OCI-LY3 (cell line): ENCODE results near the gene HOXC6.

Experiments used
- EZH2phosphoT487 ChIP-seq: fragments of 200-600 bp; shearing (Covaris generic); IDR thresholded peaks from 2 replicates; pipeline ENCODE4 v1.6.1; 2018; ENCODE audit warnings: antibody characterized with exemption, mixed run types, low read depth
- TF ChIP-seq, protein P1 (sequence below): fragments of 200-600, 300-600 bp; sonication (generic); IDR thresholded peaks from 2 replicates; pipeline ENCODE4 v1.5.1; 2014; ENCODE audit warnings: antibody characterized with exemption, low read length, low read depth

DNA sequence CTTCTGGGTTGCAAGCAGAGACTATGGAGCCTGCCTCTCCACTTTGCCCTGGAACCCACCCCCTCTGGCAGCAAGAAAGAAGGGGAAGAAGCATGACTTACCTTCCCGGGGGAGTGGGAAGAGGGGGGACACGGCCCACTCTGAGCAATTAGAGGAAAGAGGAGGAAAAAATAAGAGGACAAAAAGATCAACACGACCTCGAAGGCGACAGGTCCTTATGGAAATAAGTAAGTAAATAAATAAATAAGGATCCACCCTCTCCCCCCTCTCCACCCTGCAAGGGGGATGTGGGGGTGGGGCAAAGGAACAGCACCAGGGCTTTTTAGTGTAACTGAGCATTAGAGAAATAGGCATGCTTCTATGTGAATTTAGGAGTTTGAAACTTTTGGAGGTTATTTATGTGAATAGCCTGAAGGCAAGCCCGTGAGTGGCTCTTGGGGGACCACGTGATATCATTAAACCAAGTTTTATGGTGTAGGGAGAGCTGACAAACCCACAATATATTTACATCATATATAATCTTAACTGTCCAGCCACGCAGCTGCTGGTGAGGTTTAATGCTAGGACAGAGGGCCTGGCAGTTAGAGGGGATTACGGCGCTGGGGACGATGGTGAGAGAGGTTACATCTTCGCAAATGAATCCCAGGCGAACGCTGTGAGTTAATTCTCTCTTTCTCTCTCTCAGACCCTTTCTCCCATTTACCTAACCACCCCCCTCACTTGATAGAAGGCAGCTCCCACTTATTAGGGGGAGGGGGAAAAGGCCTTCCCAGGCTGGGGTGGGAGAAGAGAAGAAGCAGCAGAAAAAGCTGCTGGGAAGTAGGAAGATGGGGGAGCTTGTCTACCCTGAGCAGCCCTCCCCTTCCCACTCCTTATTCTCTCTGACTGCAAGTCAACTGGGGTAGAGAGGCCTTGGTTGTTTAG lies 9.4 kb downstream of the HOXC6 start:
- TF ChIP-seq, protein P1, sequence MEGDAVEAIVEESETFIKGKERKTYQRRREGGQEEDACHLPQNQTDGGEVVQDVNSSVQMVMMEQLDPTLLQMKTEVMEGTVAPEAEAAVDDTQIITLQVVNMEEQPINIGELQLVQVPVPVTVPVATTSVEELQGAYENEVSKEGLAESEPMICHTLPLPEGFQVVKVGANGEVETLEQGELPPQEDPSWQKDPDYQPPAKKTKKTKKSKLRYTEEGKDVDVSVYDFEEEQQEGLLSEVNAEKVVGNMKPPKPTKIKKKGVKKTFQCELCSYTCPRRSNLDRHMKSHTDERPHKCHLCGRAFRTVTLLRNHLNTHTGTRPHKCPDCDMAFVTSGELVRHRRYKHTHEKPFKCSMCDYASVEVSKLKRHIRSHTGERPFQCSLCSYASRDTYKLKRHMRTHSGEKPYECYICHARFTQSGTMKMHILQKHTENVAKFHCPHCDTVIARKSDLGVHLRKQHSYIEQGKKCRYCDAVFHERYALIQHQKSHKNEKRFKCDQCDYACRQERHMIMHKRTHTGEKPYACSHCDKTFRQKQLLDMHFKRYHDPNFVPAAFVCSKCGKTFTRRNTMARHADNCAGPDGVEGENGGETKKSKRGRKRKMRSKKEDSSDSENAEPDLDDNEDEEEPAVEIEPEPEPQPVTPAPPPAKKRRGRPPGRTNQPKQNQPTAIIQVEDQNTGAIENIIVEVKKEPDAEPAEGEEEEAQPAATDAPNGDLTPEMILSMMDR: no peak
- no peak for TF ChIP-seq EZH2phosphoT487
